K562 treated with DMSO at 1 percent for 4 hours (cell line): ENCODE data around the gene RNPS1. TPM values are rescaled to one million over a fixed set of nuclear protein-coding genes. Genes with fewer than 3 reads are reported as not detected.

Experiments
- total RNA-seq: library from RNA; unstranded; fragments of 300-600 nt; gene quantifications from 2 replicates; pipeline ENCODE4 v1.2.3, GENCODE V29; 2022; ENCODE audit not compliant: insufficient read depth

The RNPS1 gene, protein sequence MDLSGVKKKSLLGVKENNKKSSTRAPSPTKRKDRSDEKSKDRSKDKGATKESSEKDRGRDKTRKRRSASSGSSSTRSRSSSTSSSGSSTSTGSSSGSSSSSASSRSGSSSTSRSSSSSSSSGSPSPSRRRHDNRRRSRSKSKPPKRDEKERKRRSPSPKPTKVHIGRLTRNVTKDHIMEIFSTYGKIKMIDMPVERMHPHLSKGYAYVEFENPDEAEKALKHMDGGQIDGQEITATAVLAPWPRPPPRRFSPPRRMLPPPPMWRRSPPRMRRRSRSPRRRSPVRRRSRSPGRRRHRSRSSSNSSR
- total RNA-seq, result 182 and 221 TPM in 2 replicates

DNA sequence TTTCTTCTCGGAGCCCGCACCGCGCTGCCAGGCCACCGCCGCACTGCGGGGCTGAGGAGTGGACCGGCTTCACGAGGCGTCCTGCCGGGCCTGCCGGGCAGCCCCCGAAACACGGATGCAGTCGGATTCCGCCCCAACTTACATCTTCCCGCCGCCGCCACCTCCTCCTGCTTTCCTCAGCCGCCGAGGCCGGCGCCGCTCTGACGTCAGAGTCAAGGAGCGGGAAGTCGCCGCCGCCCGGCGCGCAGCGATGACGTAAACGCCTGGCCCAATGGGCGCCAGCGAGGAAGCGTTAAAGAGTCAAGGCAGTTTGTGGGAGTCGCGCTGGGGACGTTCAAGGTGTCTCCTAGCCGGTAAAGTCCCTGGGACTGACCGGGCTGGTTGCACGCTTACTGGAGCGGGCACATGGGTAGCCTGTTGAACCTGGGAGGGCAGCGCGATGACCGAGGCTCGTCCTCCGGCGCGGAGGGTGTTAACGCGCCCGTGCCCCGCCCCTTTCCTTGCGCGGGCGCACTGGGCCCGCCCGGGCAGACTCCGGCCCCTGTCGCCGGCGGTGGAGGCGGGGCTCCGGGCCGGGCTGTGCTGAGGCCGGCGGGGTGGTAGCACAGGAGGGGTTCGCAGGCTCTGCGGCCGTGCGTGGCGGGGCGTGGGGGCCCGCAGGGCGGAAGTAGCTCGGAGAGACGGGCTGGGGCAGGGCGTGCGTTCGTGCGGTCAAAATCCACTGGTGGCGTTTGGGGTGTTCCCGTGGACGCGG lies at the start of gene RNPS1:
Gene RNPS1, minus strand, starts transcription at position 214 of the 754 bp plus-strand sequence. CDS start 3,483 bp downstream, outside the sequence.

DNA sequence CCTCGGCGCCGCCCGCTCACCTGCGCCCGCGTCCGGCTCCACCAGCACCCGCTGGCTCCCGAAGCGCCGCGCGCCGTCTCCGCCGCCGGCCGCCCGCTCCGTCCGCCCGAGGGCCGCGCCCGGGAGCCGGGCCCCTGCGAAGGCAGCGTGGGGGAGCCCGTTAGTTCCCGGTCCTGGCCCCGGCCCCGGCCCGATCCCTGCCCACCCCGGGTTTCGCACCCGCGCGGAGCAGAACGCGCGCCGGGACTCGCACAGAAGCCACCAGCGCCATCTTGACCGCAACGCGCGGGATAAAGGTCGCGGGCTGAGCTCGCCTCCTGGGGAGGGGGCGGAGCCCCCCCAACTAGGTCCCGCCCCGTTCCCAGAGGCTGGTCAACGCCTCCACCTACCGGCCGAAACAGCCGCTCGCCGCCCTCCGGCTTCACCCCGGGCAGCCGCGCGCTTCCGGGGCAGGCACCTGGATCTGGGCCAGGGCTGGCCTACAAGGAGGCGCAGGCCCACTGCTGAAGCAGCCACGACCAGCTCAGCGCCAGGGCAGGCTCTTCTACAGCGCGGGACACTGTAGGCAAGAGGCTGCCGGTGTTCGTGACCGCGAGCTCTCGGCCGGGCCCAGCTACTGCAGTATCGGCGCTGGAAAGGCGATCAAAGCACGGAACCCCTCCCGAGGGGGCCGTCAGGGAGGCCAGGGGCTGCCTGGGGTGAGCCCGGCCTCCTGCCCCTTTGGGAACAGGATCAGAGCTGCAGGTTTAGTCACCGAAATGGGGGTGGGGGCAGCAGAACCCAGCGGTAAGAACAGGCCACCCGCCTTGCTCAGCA lies 16.4 kb downstream of the RNPS1 start, which contains the start of gene ECI1:
Gene ECI1, minus strand, starts transcription at position 292 of the 816 bp plus-strand sequence. Its CDS starts 21 bp downstream, at position 271.

DNA sequence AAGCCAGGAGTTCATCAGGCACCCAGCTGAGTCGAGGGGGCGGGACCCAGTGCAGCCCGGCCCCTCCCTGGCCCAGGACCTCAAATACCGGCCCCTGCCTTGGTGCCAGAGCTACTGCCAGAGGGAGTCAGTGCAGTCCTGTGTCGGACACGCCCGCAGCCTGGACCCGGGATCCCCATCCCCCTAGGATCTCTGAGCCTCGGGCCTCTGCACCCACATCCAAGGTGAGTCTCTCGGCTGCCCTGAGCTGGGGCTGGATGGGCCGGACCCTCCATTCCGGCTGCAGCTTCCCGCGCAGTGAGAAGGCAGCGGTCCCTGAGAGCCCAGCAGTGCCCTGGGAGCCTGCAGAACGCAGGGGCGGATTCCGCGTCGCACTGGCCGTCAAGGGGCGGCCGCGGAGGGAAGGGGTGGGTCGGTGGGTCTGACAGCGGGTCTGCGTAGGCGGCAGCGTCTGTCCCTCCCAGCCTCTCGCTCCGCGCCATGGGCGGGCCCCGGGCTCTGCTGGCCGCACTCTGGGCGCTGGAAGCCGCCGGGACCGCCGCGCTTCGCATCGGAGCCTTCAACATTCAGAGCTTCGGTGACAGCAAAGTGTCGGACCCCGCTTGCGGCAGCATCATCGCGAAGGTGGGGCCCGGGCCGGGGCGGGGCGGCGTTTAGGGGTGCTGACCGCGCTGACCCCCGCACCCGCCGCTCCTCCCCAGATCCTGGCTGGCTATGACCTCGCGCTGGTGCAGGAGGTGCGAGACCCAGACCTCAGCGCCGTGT lies 31.4 kb downstream of the RNPS1 start, which contains the start of gene DNASE1L2:
Gene DNASE1L2, plus strand, starts transcription at position 108 of the 765 bp plus-strand sequence. Its CDS starts 373 bp downstream, at position 481.

DNA sequence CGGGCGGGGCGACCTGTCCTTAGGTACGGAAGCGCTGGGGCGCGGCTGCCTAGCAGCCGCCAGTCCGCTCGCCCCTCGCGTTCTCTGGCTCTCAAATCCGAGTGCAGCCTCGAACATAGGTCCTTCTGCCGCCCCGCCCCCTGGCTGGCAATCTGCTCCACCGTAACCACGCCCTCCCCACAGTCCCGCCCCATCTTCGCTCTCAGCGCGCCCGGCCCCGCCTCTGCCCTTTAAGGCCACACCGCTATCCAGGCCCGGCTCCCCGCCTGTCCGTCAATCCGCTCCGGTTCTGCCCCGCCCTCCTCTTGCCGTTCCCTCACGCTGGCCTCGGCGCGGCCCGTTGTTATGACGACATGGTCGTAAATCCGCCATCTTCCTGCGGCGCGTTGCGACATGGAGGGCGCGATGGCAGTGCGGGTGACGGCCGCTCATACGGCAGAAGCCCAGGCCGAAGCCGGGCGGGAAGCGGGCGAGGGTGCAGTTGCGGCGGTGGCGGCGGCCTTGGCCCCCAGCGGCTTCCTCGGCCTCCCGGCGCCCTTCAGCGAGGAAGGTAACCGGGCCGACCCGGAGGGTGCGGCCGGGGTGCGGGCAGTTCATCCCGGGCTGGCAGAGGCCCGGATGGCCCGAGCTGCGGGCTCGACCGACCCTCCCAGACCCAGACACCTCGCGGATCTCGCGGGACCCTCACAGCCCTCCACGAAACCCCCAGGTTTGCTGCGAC lies 44.5 kb downstream of the RNPS1 start, which contains the start of gene E4F1:
Gene E4F1, plus strand, starts transcription at position 371 of the 721 bp plus-strand sequence. Its CDS starts 23 bp downstream, at position 394.

DNA sequence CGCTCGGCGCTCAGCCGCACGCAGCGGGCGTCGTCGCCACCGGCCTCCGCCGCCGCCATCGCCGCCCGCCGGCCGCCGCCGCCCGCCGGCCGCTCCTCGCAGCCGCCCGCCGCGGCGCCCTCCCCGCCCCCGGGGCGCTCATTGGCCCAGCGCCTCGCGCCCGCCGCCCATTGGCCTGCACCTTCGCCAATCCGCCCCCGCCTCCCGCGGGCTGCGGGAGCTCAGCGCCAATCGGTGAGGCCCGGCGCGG lies 53.3 kb downstream of the RNPS1 start, which contains the start of gene PGP:
Gene PGP, minus strand, starts transcription at position 122 of the 250 bp plus-strand sequence. Its CDS starts 63 bp downstream, at position 59.

DNA sequence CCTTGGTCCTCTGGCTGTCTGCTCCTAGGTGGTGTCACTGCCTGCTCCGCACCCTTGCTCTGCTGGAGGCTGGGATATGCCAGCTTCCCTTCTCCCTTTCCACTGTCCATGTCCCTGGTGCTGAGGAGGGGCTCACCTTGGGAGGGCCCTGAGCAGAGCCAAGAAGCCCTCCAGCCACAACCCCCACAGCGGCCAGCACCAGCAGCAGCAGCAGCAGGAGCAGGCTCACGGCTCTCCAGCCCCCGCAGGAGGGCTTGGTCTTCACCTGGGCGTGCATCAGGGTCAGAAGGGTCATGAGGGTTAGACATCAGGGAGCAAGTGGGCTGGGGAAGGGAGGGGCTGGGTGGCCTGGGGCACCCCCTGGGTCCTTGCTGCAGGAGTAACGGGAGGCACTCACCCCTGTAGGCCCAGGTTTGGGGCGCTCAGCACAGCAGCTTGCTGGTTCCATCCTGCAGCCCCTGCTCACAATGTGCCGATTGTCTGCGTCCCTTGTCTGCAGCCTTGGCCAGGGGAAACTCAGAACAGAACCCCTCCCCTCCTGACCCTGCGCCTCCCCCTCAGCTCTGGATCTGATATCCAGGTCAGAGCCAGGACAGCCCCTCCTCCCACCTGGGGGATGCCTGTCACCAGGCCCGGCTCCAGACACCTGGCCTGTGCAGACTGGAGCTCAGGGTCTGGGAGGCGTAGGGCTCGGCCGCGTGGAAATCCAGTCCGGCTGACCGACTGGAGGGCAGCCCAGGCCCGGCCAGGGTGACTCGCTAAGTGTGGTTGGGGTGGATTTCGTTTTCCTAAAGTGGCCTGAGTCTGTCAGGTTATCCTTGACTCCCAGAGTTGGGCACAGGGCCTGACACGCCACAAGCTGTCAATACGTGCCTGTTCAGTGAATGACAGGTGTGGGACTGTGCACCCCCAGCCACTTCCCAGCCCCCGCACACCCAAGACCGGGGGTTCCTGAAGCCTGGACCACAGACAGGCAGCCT lies 57.2 kb downstream of the RNPS1 start, which contains the start of gene BRICD5:
Gene BRICD5, minus strand, starts transcription at position 478 of the 980 bp plus-strand sequence. Its CDS starts 30 bp downstream, at position 448.

DNA sequence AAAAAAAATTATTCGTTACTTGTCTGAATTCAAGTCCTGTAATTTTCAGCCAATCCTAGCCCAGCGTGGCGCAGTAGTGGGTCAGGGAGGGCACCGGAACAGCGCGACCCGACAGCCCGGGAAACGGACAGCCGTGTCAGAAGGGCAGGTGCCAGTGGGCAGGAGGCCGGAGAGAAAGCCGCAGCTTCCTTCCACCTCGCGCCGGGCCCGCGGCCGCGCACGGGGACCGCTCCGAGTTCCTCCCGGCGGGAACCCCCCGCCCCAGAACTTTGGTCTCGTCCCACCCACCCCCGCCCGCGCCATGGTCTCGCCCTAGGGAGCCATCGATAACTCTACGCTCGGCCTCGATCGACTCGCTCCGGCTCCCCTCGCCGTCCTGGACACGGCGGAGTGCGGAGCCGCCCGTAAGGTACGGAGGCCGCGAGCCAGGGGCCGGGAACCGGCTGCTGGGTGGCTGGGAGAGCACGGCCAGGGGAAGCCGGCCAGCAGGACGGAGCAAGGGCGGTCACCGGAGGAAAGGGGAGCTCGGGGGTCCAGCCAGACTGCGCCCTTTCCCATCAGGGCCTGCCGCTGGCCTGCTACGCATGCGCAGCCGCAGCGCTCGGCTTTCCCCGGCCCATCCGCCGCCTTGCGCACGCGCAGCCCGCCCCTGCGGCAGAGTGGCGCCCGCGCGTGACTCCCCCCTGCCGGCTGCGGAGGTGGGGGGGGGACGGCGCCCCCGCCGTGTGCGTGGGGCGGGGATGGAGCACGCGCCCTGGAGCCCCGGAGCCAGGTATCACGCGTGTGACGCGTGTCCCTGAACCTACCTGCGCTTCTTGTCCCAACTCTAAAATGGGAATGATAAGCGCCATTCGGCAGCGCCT lies 62.6 kb downstream of the RNPS1 start, which contains the start of gene MLST8:
Gene MLST8, plus strand, starts transcription at position 351 of the 863 bp plus-strand sequence. CDS start 632 bp downstream, outside the sequence.

Other genes with a start within 250 kb of the RNPS1 start
- gene NPW, start 248.3 kb downstream of the RNPS1 start, total RNA-seq, result 1.6 and 5.6 TPM in 2 replicates
- 28.8 and 29.0 TPM in 2 replicates for gene NHERF2, start 241.2 kb downstream of the RNPS1 start, total RNA-seq
- gene NTHL1, start 220.3 kb downstream of the RNPS1 start, total RNA-seq, result 20.7 and 23.3 TPM in 2 replicates
- gene TSC2, start 220.1 kb downstream of the RNPS1 start, total RNA-seq, result 42.5 and 52.7 TPM in 2 replicates
- 67.2 and 116 TPM in 2 replicates for gene PKD1, start 132.2 kb downstream of the RNPS1 start, total RNA-seq
- 3.5 and 3.9 TPM in 2 replicates for gene RAB26, start 119.5 kb downstream of the RNPS1 start, total RNA-seq
- gene TRAF7, start 112.3 kb downstream of the RNPS1 start, total RNA-seq, result 103 and 117 TPM in 2 replicates
- 4.2 and 5.4 TPM in 2 replicates for gene CASKIN1, start 71.5 kb downstream of the RNPS1 start, total RNA-seq
- 73.7 and 84.0 TPM in 2 replicates for gene MLST8, start 62.7 kb downstream of the RNPS1 start, total RNA-seq
- 4.9 and 16.4 TPM in 2 replicates for gene BRICD5, start 57.3 kb downstream of the RNPS1 start, total RNA-seq
- 53.8 and 56.2 TPM in 2 replicates for gene PGP, start 53.3 kb downstream of the RNPS1 start, total RNA-seq
- gene E4F1, start 44.5 kb downstream of the RNPS1 start, total RNA-seq, result 33.2 and 37.1 TPM in 2 replicates
- gene DNASE1L2, start 31.7 kb downstream of the RNPS1 start, total RNA-seq, result 5.4 and 6.1 TPM in 2 replicates
- gene ECI1, start 16.5 kb downstream of the RNPS1 start, total RNA-seq, result 309 and 412 TPM in 2 replicates
- 18.9 and 25.4 TPM in 2 replicates for gene ABCA3, start 72.6 kb upstream of the RNPS1 start, total RNA-seq
- 25.8 and 36.2 TPM in 2 replicates for gene CCNF, start 161.3 kb upstream of the RNPS1 start, total RNA-seq
- 24.5 and 30.6 TPM in 2 replicates for gene TEDC2, start 192.0 kb upstream of the RNPS1 start, total RNA-seq
- 0.42 TPM in 1 of 2 replicates, not detected in the other for gene NTN3, start 203.2 kb upstream of the RNPS1 start, total RNA-seq
- gene TBC1D24, start 207.0 kb upstream of the RNPS1 start, total RNA-seq, result 5.7 and 10.9 TPM in 2 replicates
- 470 and 495 TPM in 2 replicates for gene ATP6V0C, start 245.8 kb upstream of the RNPS1 start, total RNA-seq